MM.1S (cell line): ENCODE results near the gene PPP1R3C.

Source experiments
- DNase-seq: peaks from one replicate; pipeline ENCODE4 v3.0.0-alpha.2; 2015
- H2AFZ ChIP-seq: fragments of 300-600 bp; sonication (generic); 2 replicates; pipeline ENCODE4 v1.6.0; 2016; ENCODE audit warnings: antibody characterized with exemption, low read length
- H3F3A ChIP-seq: fragments of 300-600 bp; sonication (generic); 2 replicates; pipeline ENCODE4 v1.6.1; 2016; ENCODE audit warnings: mild to moderate bottlenecking, antibody characterized with exemption, low read length, moderate library complexity, mixed read lengths; ENCODE audit not compliant: insufficient read depth
- H3K27ac ChIP-seq: fragments of 300-600 bp; sonication (generic); 2 replicates; pipeline ENCODE4 v1.5.1; 2016; ENCODE audit warnings: mild to moderate bottlenecking, low read length
- H3K27me3 ChIP-seq: fragments of 300-600 bp; sonication (generic); replicated peaks from 2 replicates; pipeline ENCODE4 v1.6.0; 2016; ENCODE audit warnings: low read length; ENCODE audit not compliant: insufficient read depth
- H3K36me3 ChIP-seq: fragments of 300-600 bp; sonication (generic); replicated peaks from 2 replicates; pipeline ENCODE4 v1.6.1; 2016; ENCODE audit warnings: mild to moderate bottlenecking, low read length, mixed read lengths; ENCODE audit not compliant: insufficient read depth
- H3K4me1 ChIP-seq: fragments of 300-600 bp; sonication (generic); 2 replicates; pipeline ENCODE4 v1.6.1; 2016; ENCODE audit warnings: low read length, mixed read lengths
- H3K4me2 ChIP-seq: fragments of 300-600 bp; sonication (generic); 2 replicates; pipeline ENCODE4 v1.6.0; 2016; ENCODE audit warnings: low read depth, low read length
- H3K4me3 ChIP-seq: fragments of 300-600 bp; sonication (generic); 2 replicates; pipeline ENCODE4 v1.5.1; 2016; ENCODE audit warnings: low read length, mixed read lengths
- H3K79me2 ChIP-seq: fragments of 300-600 bp; sonication (generic); 2 replicates; pipeline ENCODE4 v1.6.1; 2016; ENCODE audit warnings: mixed run types, low read length, mixed read lengths
- H3K9ac ChIP-seq: fragments of 300-600 bp; sonication (generic); 2 replicates; pipeline ENCODE4 v1.6.1; 2016; ENCODE audit warnings: low read length, mixed read lengths
- H3K9me2 ChIP-seq: fragments of 300-600 bp; sonication (generic); replicated peaks from 2 replicates; pipeline ENCODE4 v1.6.1; 2016; ENCODE audit warnings: mild to moderate bottlenecking, low read length, mixed read lengths; ENCODE audit not compliant: insufficient read depth
- H3K9me3 ChIP-seq: fragments of 300-600 bp; sonication (generic); replicated peaks from 2 replicates; pipeline ENCODE4 v1.6.1; 2016; ENCODE audit warnings: mild to moderate bottlenecking, low read length, mixed read lengths; ENCODE audit not compliant: insufficient read depth
- H4K20me1 ChIP-seq: fragments of 300-600 bp; sonication (generic); 2 replicates; pipeline ENCODE4 v1.6.1; 2016; ENCODE audit warnings: mild to moderate bottlenecking, low read length, moderate library complexity, mixed read lengths; ENCODE audit not compliant: insufficient read depth
- EZH2 ChIP-seq: fragments of 300-600 bp; sonication (generic); optimal IDR thresholded peaks from 2 replicates; pipeline ENCODE3; 2017; ENCODE audit warnings: low read depth, mild to moderate bottlenecking, antibody characterized with exemption, low read length, mixed read lengths
- EZH2phosphoT487 ChIP-seq: fragments of 300-600 bp; sonication (generic); IDR thresholded peaks from 2 replicates; pipeline ENCODE4 v1.6.1; 2018; ENCODE audit warnings: antibody characterized with exemption, low read length
- TF ChIP-seq, protein P1 (sequence below): fragments of 300-600 bp; sonication (generic); IDR thresholded peaks from 2 replicates; pipeline ENCODE4 v1.5.1; 2016; ENCODE audit warnings: antibody characterized with exemption, low read length, mixed read lengths

The PPP1R3C gene

GRCh38 chr10:91665842-91666241, 33.0 kb upstream of the PPP1R3C start:
- H3K27ac ChIP-seq: no peak overlapping the region
- no peaks in the 10 kb centered on the region for H3K9me2 ChIP-seq
- TF ChIP-seq, protein P1, sequence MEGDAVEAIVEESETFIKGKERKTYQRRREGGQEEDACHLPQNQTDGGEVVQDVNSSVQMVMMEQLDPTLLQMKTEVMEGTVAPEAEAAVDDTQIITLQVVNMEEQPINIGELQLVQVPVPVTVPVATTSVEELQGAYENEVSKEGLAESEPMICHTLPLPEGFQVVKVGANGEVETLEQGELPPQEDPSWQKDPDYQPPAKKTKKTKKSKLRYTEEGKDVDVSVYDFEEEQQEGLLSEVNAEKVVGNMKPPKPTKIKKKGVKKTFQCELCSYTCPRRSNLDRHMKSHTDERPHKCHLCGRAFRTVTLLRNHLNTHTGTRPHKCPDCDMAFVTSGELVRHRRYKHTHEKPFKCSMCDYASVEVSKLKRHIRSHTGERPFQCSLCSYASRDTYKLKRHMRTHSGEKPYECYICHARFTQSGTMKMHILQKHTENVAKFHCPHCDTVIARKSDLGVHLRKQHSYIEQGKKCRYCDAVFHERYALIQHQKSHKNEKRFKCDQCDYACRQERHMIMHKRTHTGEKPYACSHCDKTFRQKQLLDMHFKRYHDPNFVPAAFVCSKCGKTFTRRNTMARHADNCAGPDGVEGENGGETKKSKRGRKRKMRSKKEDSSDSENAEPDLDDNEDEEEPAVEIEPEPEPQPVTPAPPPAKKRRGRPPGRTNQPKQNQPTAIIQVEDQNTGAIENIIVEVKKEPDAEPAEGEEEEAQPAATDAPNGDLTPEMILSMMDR: no peak
- TF ChIP-seq EZH2phosphoT487: no peak
- no peak for TF ChIP-seq EZH2
- no peaks in the 10 kb centered on the region for H3K9me3 ChIP-seq
- no peaks in the 10 kb centered on the region for H3K4me1 ChIP-seq
- no peak overlapping the region for H2AFZ ChIP-seq
- no peaks in the 10 kb centered on the region for H3K27me3 ChIP-seq
- no peak overlapping the region for H3K4me3 ChIP-seq
- no peaks in the 10 kb centered on the region for H3K79me2 ChIP-seq
- H3F3A ChIP-seq: no peaks in the 10 kb centered on the region
- no peak overlapping the region for H3K4me2 ChIP-seq
- H3K9ac ChIP-seq: no peak overlapping the region
- no peaks in the 10 kb centered on the region for H3K36me3 ChIP-seq
- H4K20me1 ChIP-seq: no peaks in the 10 kb centered on the region
- DNase-seq: no peak

DNA sequence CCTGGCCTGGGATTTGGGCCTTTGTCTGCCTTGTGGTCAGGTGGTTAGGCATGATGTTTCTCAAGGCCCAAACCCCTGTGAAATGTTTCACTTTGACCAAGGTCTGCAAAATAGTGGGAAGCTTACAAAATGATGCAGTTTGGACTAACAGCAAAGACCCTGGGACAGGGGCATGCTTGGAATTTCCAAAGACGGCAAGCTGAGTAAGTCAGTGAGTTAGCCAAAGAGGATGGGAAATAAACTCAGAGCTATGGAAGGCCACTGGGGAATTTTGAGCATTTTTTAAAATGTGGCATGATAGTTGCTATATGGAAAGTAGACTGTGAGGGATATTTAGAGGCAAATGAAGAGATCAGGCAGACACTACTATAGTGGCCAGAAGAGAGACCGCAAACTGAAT, 31.6 kb upstream of the PPP1R3C start:
- Histone ChIP-seq H3K27ac (no peak overlapping the region), H3K4me1 (no peaks in the 10 kb centered on the region), H3K9ac (no peak overlapping the region), H3K9me2 (no peaks in the 10 kb centered on the region), H3K79me2 (no peaks in the 10 kb centered on the region), H2AFZ (no peak overlapping the region), H4K20me1 (no peaks in the 10 kb centered on the region), H3K27me3 (no peaks in the 10 kb centered on the region), H3K4me2 (no peak overlapping the region), H3K9me3 (no peaks in the 10 kb centered on the region), H3K36me3 (no peaks in the 10 kb centered on the region), H3F3A (no peaks in the 10 kb centered on the region), H3K4me3 (no peak overlapping the region)
- no peak for DNase-seq
- no peak for TF ChIP-seq EZH2phosphoT487
- TF ChIP-seq, protein P1: no peak

DNA sequence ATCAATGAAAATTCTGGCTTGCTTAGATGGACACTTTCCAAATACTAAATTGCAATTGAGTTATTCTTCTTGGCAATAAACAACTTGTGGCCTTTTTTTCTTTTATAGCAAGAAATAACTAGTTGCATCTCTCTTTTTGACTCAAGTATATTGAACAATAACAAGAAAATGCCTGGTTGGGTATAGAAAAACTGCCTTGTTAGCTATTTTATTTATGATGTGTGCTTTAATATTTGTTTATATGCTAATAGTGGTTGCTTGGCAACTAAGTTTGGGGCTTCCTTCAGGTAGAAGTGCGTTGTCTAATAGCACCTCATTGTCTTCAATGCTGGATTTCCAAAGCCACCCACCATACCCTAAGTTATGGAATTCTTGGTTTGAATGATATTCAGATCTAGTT, 30.1 kb upstream of the PPP1R3C start:
- Histone ChIP-seq H3K36me3 (no peaks in the 10 kb centered on the region), H3K9me3 (no peaks in the 10 kb centered on the region), H4K20me1 (no peaks in the 10 kb centered on the region), H3F3A (no peaks in the 10 kb centered on the region), H3K4me1 (no peaks in the 10 kb centered on the region), H2AFZ (no peak overlapping the region), H3K9me2 (no peaks in the 10 kb centered on the region), H3K4me3 (no peak overlapping the region), H3K27me3 (no peaks in the 10 kb centered on the region), H3K79me2 (no peaks in the 10 kb centered on the region), H3K9ac (no peak overlapping the region), H3K4me2 (no peak overlapping the region), H3K27ac (no peak overlapping the region)
- DNase-seq: no peak
- TF ChIP-seq EZH2 (no peak), EZH2phosphoT487 (no peak)
- TF ChIP-seq, protein P1: no peak
